HepG2 (cell line): ENCODE measurements around the gene ULK3. TPM values are rescaled to one million over a fixed set of nuclear protein-coding genes. Genes with fewer than 3 reads are reported as not detected.

Experiments
- ARHGAP35 ChIP-seq: sonication (generic); formaldehyde crosslinking; IDR thresholded peaks from 2 replicates; pipeline ENCODE4 v1.9.0; 2022; ENCODE audit warnings: mild to moderate bottlenecking, inconsistent platforms, moderate library complexity, missing genetic modification reagents, borderline replicate concordance
- CHCHD3 ChIP-seq: sonication (generic); formaldehyde crosslinking; IDR thresholded peaks from 2 replicates; pipeline ENCODE4 v1.8.0; 2022; ENCODE audit warnings: mild to moderate bottlenecking, missing genetic modification reagents, moderate library complexity
- FOSL1 ChIP-seq: sonication (generic); formaldehyde crosslinking; IDR thresholded peaks from 2 replicates; pipeline ENCODE4 v1.9.0; 2021; ENCODE audit warnings: missing genetic modification reagents, borderline replicate concordance
- FOXC1 ChIP-seq: sonication (generic); formaldehyde crosslinking; IDR thresholded peaks from 2 replicates; pipeline ENCODE4 v1.8.0; 2022; ENCODE audit warnings: mild to moderate bottlenecking, missing genetic modification reagents, borderline replicate concordance
- GATA4 ChIP-seq: sonication (generic); IDR thresholded peaks from 2 replicates; pipeline ENCODE4 v1.6.1; 2016; ENCODE audit warnings: antibody characterized with exemption, low read depth, borderline replicate concordance
- GATAD2A ChIP-seq: IDR thresholded peaks from 2 replicates; pipeline ENCODE4 v1.6.1; 2016
- HMGXB4 ChIP-seq, 2 experiments: sonication (generic) in 1 of 2; formaldehyde crosslinking in 1 of 2; IDR thresholded peaks; 2 replicates each; pipeline versions ENCODE4 v1.4.0 to v1.6.1; 2018 to 2020; ENCODE audit warnings: missing genetic modification reagents in 2 of 2, borderline replicate concordance in 1 of 2, low read depth in 1 of 2, mild to moderate bottlenecking in 1 of 2, missing biosample characterization in 1 of 2
- NFATC3 ChIP-seq: sonication (generic); formaldehyde crosslinking; IDR thresholded peaks from 2 replicates; pipeline ENCODE4 v1.5.1; 2020; ENCODE audit warnings: mild to moderate bottlenecking, missing genetic modification reagents
- NFYC ChIP-seq: IDR thresholded peaks from 2 replicates; pipeline ENCODE4 v1.6.1; 2016; ENCODE audit warnings: missing genetic modification reagents, missing compliant biosample characterization
- PHF5A ChIP-seq: IDR thresholded peaks from one replicate; pipeline ENCODE4 v1.6.1; 2018; ENCODE audit warnings: low read depth, missing genetic modification reagents; ENCODE audit not compliant: unreplicated experiment
- PITX1 ChIP-seq: sonication (generic); formaldehyde crosslinking; IDR thresholded peaks from 2 replicates; pipeline ENCODE4 v1.5.1; 2020; ENCODE audit warnings: mild to moderate bottlenecking, missing genetic modification reagents
- SMAD9 ChIP-seq: sonication (generic); formaldehyde crosslinking; IDR thresholded peaks from 2 replicates; pipeline ENCODE4 v1.5.1; 2020; ENCODE audit warnings: mild to moderate bottlenecking, missing genetic modification reagents
- ZFP36L1 ChIP-seq: sonication (generic); formaldehyde crosslinking; IDR thresholded peaks from 2 replicates; pipeline ENCODE4 v1.8.0; 2022; ENCODE audit warnings: mild to moderate bottlenecking, missing genetic modification reagents, moderate library complexity
- ZFP41 ChIP-seq: sonication (generic); formaldehyde crosslinking; IDR thresholded peaks from 2 replicates; pipeline ENCODE4 v1.4.0; 2020; ENCODE audit warnings: mild to moderate bottlenecking, missing genetic modification reagents, borderline replicate concordance
- ZMYM2 ChIP-seq: sonication (generic); formaldehyde crosslinking; IDR thresholded peaks from 2 replicates; pipeline ENCODE4 v1.8.0; 2022; ENCODE audit warnings: mild to moderate bottlenecking, missing genetic modification reagents
- ZNF138 ChIP-seq: sonication (generic); formaldehyde crosslinking; IDR thresholded peaks from 2 replicates; pipeline ENCODE4 v1.5.0; 2020; ENCODE audit warnings: mild to moderate bottlenecking, low read depth, missing genetic modification reagents
- ZNF256 ChIP-seq: sonication (generic); formaldehyde crosslinking; conservative IDR thresholded peaks from 2 replicates; pipeline ENCODE4 v1.4.0; 2020; ENCODE audit warnings: missing genetic modification reagents
- ZNF280B ChIP-seq: sonication (generic); formaldehyde crosslinking; IDR thresholded peaks from 2 replicates; pipeline ENCODE4 v1.5.0; 2020; ENCODE audit warnings: missing genetic modification reagents, mild to moderate bottlenecking, borderline replicate concordance
- ZNF337 ChIP-seq: sonication (generic); formaldehyde crosslinking; IDR thresholded peaks from 2 replicates; pipeline ENCODE4 v1.5.1; 2020; ENCODE audit warnings: missing genetic modification reagents, low read depth, mild to moderate bottlenecking, borderline replicate concordance
- ZNF558 ChIP-seq: sonication (generic); formaldehyde crosslinking; IDR thresholded peaks from 2 replicates; pipeline ENCODE4 v1.9.0; 2022; ENCODE audit warnings: mild to moderate bottlenecking, missing genetic modification reagents, borderline replicate concordance
- ZNF580 ChIP-seq: IDR thresholded peaks from 2 replicates; pipeline ENCODE4 v1.6.1; 2016; ENCODE audit warnings: low read depth, borderline replicate concordance
- ZNF605 ChIP-seq: sonication (generic); formaldehyde crosslinking; IDR thresholded peaks from 2 replicates; pipeline ENCODE4 v1.8.0; 2022; ENCODE audit warnings: mild to moderate bottlenecking, missing genetic modification reagents
- ZSCAN20 ChIP-seq: sonication (generic); formaldehyde crosslinking; IDR thresholded peaks from 2 replicates; pipeline ENCODE4 v1.4.0; 2020; ENCODE audit warnings: missing genetic modification reagents, mild to moderate bottlenecking, borderline replicate concordance
- polyA plus RNA-seq, 8 experiments: library from polyadenylated mRNA; depleted of rRNA in 3 of 8; stranded (reverse) in 7 of 8; unstranded in 1 of 8; fragments of >200 nt; fragmentation: Illumina TruSeq in 4 of 8; extraction: Trizol in 4 of 8; gene quantifications; 2 replicates each; pipeline versions ENCODE4 v1.2.1 to v1.2.3, GENCODE V29; 2011 to 2016; ENCODE audit warnings: low read depth in 4 of 8, missing spikeins in 1 of 8, mixed read lengths in 1 of 8; ENCODE audit not compliant: insufficient read depth in 1 of 8
- total RNA-seq, 5 experiments: library from RNA; depleted of rRNA; stranded (reverse); fragments of >200 nt; fragmentation: Illumina TruSeq; extraction: Trizol; gene quantifications; 2 replicates each; pipeline ENCODE4 v1.2.3, GENCODE V29; 2016; ENCODE audit warnings: low read depth in 1 of 5

The ULK3 gene
- total and polyA plus RNA-seq, 2 of the 13 experiments (the other 11 are each of a cell fraction or from before 2014, with no cell fraction given), result 15.2 to 23.7 TPM

GRCh38 chr15:74873036-74873755 is 30.2 kb upstream of the ULK3 start, which contains the start of gene SCAMP2 (continued):
- TF ChIP-seq ZNF558 (no peak), FOXC1 (CRISPR knock-in tag) (0 out of 2 replicates have a peak, but pooled peaks have one; percentile 74), PITX1 (CRISPR knock-in tag) (0 out of 2 replicates have a peak, but pooled peaks have one; percentile 32), FOSL1 (no peak), CHCHD3 (CRISPR knock-in tag) (no peak), ZNF280B (no peak), ZNF337 (CRISPR knock-in tag) (no peak), GATAD2A (CRISPR knock-in tag) (0 out of 2 replicates have a peak, but pooled peaks have one; percentile 10), PHF5A (CRISPR knock-in tag) (no peak), NFATC3 (no peak), GATA4 (no peak), ZNF605 (no peak), NFYC (CRISPR knock-in tag) (peak; percentile 91), HMGXB4 (CRISPR knock-in tag; IDR thresholded peaks at IDR 0.05; ENCODE audit: borderline replicate concordance in 1 of 2, low read depth in 1 of 2) (peak in 1 of 2 experiments; percentile 58; a peak in 2 of 4 replicates), SMAD9 (no peak), ZFP41 (CRISPR knock-in tag) (no peak), ARHGAP35 (no peak; the same call in 1 of the 2 replicates), ZSCAN20 (CRISPR knock-in tag) (no peak; the same call in 1 of the 2 replicates), ZNF138 (no peak), ZNF256 (CRISPR knock-in tag) (0 out of 2 replicates have a peak, but pooled peaks have one; percentile 51), ZNF580 (CRISPR knock-in tag) (peak; percentile 31; the same call in 1 of the 2 replicates), ZMYM2 (CRISPR knock-in tag) (no peak), ZFP36L1 (no peak)
